Kidney (tissue), 14 donors: ENCODE measurements around the gene PIGL. TPM values are rescaled to one million over a fixed set of nuclear protein-coding genes. Genes with fewer than 3 reads are reported as not detected.

ENCODE experiments used
- DNase-seq, 5 donors: peaks; one replicate each; pipeline ENCODE4 v3.0.0-alpha.2; 2013 to 2020
- FAIRE-seq: peaks from 2 replicates; lab custom pipeline; 2012; peaks lifted over from hg19 to GRCh38; lab: Jason Lieb, UNC
- H3K27ac ChIP-seq, 2 donors: one replicate each; pipeline ENCODE4 v1.7.0; 2013; ENCODE audit warnings: low read depth in 2 of 2, low read length in 2 of 2, inconsistent platforms in 1 of 2
- H3K27me3 ChIP-seq: one replicate; pipeline ENCODE4 v1.7.1; 2013; ENCODE audit warnings: low read length, inconsistent platforms; ENCODE audit not compliant: control insufficient read depth, insufficient read depth
- H3K36me3 ChIP-seq, 3 donors: one replicate each; pipeline versions ENCODE4 v1.7.0 to v1.7.1; 2013; ENCODE audit warnings: low read length in 3 of 3, control low read depth in 1 of 3, inconsistent platforms in 1 of 3; ENCODE audit not compliant: insufficient read depth in 3 of 3, control insufficient read depth in 2 of 3
- H3K4me1 ChIP-seq, 3 donors: one replicate each; pipeline versions ENCODE4 v1.7.0 to v1.7.1; 2013; ENCODE audit warnings: low read length in 3 of 3, inconsistent platforms in 1 of 3, low read depth in 1 of 3; ENCODE audit not compliant: control insufficient read depth in 2 of 3, insufficient read depth in 2 of 3
- H3K4me3 ChIP-seq, 3 donors: one replicate each; pipeline versions ENCODE4 v1.7.0 to v1.8.1; 2013; ENCODE audit warnings: low read length in 3 of 3, control low read depth in 1 of 3, inconsistent platforms in 1 of 3
- H3K9ac ChIP-seq, 3 donors: one replicate each; pipeline versions ENCODE4 v1.7.0 to v1.7.1; 2013; ENCODE audit warnings: low read length in 3 of 3, control low read depth in 1 of 3, inconsistent platforms in 1 of 3
- H3K9me3 ChIP-seq, 3 donors: one replicate each; pipeline versions ENCODE4 v1.7.0 to v1.7.1; 2013; ENCODE audit warnings: low read length in 3 of 3, control low read depth in 1 of 3, inconsistent platforms in 1 of 3; ENCODE audit not compliant: control insufficient read depth in 2 of 3, insufficient read depth in 1 of 3
- intact Hi-C: fragments of 100-400 bp; cut with DNase I; formaldehyde crosslinking; loops from one replicate; pipeline ENCODE4 v1.11.1; 2022
- polyA plus RNA-seq: library from polyadenylated mRNA; stranded (reverse); fragments of 350-450 nt; fragmentation: Illumina TruSeq; extraction: RNeasy Lipid Tissue Mini Kit (QIAGEN cat#74804); gene quantifications from one replicate; pipeline ENCODE4 v1.2.3, GENCODE V29; 2014; ENCODE audit warnings: low read depth, low replicate concordance; ENCODE audit not compliant: insufficient read depth
- total RNA-seq: library from RNA; stranded (reverse); fragmentation: NEBNext Ultra II Directional; extraction: Animal tissue kit (Norgen Biotek cat#: 25700); gene quantifications from one replicate; pipeline ENCODE4 v1.2.1, GENCODE V29; 2021
- TF ChIP-seq, protein P1 (sequence below): IDR thresholded peaks from 3 replicates; pipeline ENCODE4 v1.5.1; 2012; ENCODE audit warnings: mild to moderate bottlenecking, moderate library complexity, borderline replicate concordance; ENCODE audit not compliant: insufficient read depth; ENCODE audit errors: extremely low read depth
- donor health status: control.
- donor health status: control.
- donor health status: control.
- donor health status: control.
- donor health status: control.
- donor health status: DM: yes; HTN: yes; CAD: no.
- donor health status: Normal renal cell carcinoma (clear cell type).

PIGL gene
- total and polyA plus RNA-seq, 2 donors from 2014 or later = 13.6 to 33.5 TPM

DNA sequence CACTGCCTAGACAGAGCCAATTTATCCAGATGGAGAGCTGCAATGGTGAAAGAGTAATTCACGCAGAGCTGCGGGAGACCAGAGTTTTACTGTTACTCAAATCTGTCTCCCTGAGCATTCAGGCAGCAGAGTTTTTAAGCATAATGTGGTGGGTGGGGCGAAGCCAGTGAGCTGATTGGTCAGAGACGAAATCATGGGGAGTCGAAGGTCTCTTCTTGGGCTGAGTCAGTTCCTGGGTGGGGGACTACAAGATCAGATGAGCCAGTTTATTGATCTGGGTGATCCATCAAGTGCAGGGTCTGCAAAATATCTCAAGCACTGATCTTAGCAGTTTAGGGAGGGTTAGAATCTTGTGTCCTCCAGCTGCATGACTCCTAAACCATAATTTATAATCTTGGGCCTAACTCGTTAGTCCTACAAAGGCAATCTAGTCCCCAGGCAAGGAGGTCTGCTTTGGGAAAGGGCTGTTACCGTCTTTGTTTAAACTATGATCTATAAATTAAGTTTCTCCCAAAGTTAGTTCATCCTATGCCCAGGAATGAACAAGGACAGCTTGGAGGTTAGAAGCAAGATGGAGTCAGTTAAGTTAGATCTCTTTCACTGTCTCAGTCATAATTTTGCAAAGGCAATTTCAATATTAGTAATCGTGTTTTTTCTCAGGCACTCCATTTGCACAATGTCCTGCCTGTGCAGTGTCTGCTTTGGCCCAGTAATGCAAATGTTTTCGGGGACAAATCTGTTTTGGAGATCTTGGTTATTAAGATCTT, 27.0 kb downstream of the PIGL start:
- TF ChIP-seq, protein P1, sequence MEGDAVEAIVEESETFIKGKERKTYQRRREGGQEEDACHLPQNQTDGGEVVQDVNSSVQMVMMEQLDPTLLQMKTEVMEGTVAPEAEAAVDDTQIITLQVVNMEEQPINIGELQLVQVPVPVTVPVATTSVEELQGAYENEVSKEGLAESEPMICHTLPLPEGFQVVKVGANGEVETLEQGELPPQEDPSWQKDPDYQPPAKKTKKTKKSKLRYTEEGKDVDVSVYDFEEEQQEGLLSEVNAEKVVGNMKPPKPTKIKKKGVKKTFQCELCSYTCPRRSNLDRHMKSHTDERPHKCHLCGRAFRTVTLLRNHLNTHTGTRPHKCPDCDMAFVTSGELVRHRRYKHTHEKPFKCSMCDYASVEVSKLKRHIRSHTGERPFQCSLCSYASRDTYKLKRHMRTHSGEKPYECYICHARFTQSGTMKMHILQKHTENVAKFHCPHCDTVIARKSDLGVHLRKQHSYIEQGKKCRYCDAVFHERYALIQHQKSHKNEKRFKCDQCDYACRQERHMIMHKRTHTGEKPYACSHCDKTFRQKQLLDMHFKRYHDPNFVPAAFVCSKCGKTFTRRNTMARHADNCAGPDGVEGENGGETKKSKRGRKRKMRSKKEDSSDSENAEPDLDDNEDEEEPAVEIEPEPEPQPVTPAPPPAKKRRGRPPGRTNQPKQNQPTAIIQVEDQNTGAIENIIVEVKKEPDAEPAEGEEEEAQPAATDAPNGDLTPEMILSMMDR = no peak
- Histone ChIP-seq H3K27me3 (no peaks in the 10 kb centered on the region), H3K9ac (no peak overlapping the region), H3K4me3 (no peak overlapping the region), H3K4me1 (peaks cover 0 to 3% (median 2%) of the 10 kb centered on the region in 3 donors), H3K36me3 (no peaks in the 10 kb centered on the region), H3K9me3 (no peaks in the 10 kb centered on the region), H3K27ac (no peak overlapping the region)
- intact Hi-C loops = no loop called here
- FAIRE-seq (no peak), DNase-seq (peak in 2 of 5 donors; percentile 6)

DNA sequence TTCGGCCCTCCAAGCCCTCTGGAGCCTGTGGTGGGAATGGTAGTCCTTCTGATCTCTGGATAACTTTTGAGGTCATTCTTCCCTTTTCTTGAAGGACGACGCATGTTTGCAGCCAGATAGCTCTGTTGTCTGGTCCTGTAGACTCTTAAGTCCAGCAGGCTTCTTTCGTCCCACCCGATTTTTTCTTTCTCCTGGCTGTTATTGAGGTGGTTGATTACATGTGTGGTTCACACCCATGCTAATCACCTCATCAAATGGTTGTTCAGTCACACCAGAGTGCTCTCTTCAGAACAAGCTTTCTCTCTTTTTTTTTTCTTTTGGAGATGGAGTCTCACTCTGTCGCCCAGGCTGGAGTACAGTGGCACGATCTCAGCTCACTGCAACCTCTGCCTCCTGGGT, 30.6 kb downstream of the PIGL start:
- Histone ChIP-seq H3K9ac (no peak overlapping the region), H3K36me3 (no peaks in the 10 kb centered on the region), H3K4me3 (no peak overlapping the region), H3K4me1 (peaks cover 0 to 3% (median 2%) of the 10 kb centered on the region in 3 donors), H3K27ac (peak overlapping the region; percentile 83 to 86), H3K27me3 (no peaks in the 10 kb centered on the region), H3K9me3 (no peaks in the 10 kb centered on the region)
- DNase-seq (peak in 1 of 5 donors; percentile 2), FAIRE-seq (no peak)
- TF ChIP-seq, protein P1 = no peak
- intact Hi-C loops = no loop called here

DNA sequence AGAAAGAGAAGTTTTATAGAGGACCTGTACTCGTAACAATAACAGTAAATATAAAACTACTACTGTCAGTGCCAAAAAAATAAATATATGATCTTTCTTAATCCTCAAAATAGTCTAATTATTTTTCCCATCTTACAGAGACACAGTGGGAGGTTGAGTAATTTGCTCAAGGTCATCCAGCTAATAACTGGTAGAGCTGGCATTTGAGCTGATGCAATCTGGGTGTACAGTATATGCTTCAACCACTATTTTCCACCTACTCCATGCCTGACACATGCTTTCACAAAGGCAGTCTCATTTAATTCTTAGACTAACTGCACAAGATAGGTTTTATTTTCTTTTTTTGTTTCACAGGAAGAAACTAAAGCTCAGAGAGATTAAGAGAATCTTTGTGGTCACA, 33.6 kb downstream of the PIGL start:
- no peak overlapping the region for H3K27ac ChIP-seq
- FAIRE-seq (no peak), DNase-seq (no peak)
- TF ChIP-seq, protein P1 = no peak
- H3K4me1 ChIP-seq = peaks cover 0 to 3% (median 2%) of the 10 kb centered on the region in 3 donors
- H3K9me3 ChIP-seq = no peaks in the 10 kb centered on the region
- intact Hi-C loops = no loop called here
- H3K4me3 ChIP-seq = no peak overlapping the region
- H3K36me3 ChIP-seq = no peaks in the 10 kb centered on the region
- H3K27me3 ChIP-seq = no peaks in the 10 kb centered on the region
- H3K9ac ChIP-seq = no peak overlapping the region

DNA sequence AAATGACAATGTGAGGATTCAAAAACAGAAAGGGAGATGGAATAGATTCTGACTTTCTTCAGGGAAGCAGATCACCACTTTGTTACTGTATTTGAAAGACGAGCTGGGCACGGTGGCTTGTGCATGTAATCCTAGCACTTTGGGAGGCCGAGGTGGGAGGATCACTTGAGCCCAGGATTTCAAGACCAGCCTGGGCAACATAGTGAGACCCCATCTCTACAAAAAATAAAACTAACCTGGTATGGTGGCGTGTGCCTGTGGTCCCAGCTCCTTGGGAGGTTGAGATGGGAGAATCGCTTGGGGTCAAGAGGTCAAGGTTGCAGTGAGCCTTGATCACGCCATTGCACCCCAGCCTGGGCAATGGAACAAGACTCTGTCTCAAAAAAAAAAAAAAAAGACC, 34.0 kb downstream of the PIGL start:
- no peak for FAIRE-seq
- no peak overlapping the region for H3K9ac ChIP-seq
- no peaks in the 10 kb centered on the region for H3K27me3 ChIP-seq
- no peak overlapping the region for H3K4me3 ChIP-seq
- no peak overlapping the region for H3K27ac ChIP-seq
- no peaks in the 10 kb centered on the region for H3K9me3 ChIP-seq
- H3K4me1 ChIP-seq = peaks cover 0 to 6% (median 6%) of the 10 kb centered on the region in 3 donors
- TF ChIP-seq, protein P1 = no peak
- no peaks in the 10 kb centered on the region for H3K36me3 ChIP-seq
- intact Hi-C loops = no loop called here
- no peak for DNase-seq
